Measurements from ENCODE around the gene C3. TPM values are rescaled to one million over a fixed set of nuclear protein-coding genes. Genes with fewer than 3 reads are reported as not detected.

The C3 gene
- total and polyA plus RNA-seq, 2 donors = 38.9 to 1,354 TPM

GRCh38 chr19:6718741-6719539 lies 1.5 kb downstream of the C3 start:
- Histone ChIP-seq H3K36me3 (ENCODE audit: insufficient read depth) (no peaks in the 10 kb centered on the region), H3K4me3 (ENCODE audit: low read depth, low read length) (no peak overlapping the region), H3K27ac (ENCODE audit: low read depth) (no peak overlapping the region), H3K4me1 (ENCODE audit: insufficient read depth) (no peaks in the 10 kb centered on the region)
- WGBS = 78% methylated on average over 21 of the region's 21 CpGs
- DNase-seq (ENCODE audit: extremely low spot score) = no peak

GRCh38 chr19:6718111-6718740 lies 2.2 kb downstream of the C3 start:
- H3K4me1 ChIP-seq (ENCODE audit: insufficient read depth) = no peaks in the 10 kb centered on the region
- WGBS = 70% methylated on average over 23 of the region's 23 CpGs
- no peak overlapping the region for H3K4me3 ChIP-seq (ENCODE audit: low read depth, low read length)
- no peaks in the 10 kb centered on the region for H3K36me3 ChIP-seq (ENCODE audit: insufficient read depth)
- DNase-seq (ENCODE audit: extremely low spot score) = no peak
- H3K27ac ChIP-seq (ENCODE audit: low read depth) = no peak overlapping the region

- no peaks in the 10 kb centered on the region for H3K4me1 ChIP-seq (ENCODE audit: insufficient read depth)
- no peak for DNase-seq (ENCODE audit: extremely low spot score)
- no peak overlapping the region for H3K27ac ChIP-seq (ENCODE audit: low read depth)
- no peaks in the 10 kb centered on the region for H3K36me3 ChIP-seq (ENCODE audit: insufficient read depth)
- H3K4me3 ChIP-seq (ENCODE audit: low read depth, low read length) = no peak overlapping the region
- 80% methylated on average over 4 of the region's 4 CpGs for WGBS
These were observed 2.9 kb downstream of the C3 start for GRCh38 chr19:6717441-6717971.

- H3K4me1 ChIP-seq (ENCODE audit: insufficient read depth) = no peaks in the 10 kb centered on the region
- 70% methylated on average over 10 of the region's 10 CpGs for WGBS
- no peak overlapping the region for H3K27ac ChIP-seq (ENCODE audit: low read depth)
- no peaks in the 10 kb centered on the region for H3K36me3 ChIP-seq (ENCODE audit: insufficient read depth)
- no peak for DNase-seq (ENCODE audit: extremely low spot score)
- H3K4me3 ChIP-seq (ENCODE audit: low read depth, low read length) = no peak overlapping the region
These were observed 3.4 kb downstream of the C3 start for GRCh38 chr19:6717036-6717435.

- H3K36me3 ChIP-seq (ENCODE audit: insufficient read depth) = no peaks in the 10 kb centered on the region
- H3K4me1 ChIP-seq (ENCODE audit: insufficient read depth) = no peaks in the 10 kb centered on the region
- WGBS = 46% methylated on average over 6 of the region's 6 CpGs
- no peak for DNase-seq (ENCODE audit: extremely low spot score)
- H3K4me3 ChIP-seq (ENCODE audit: low read depth, low read length) = no peak overlapping the region
- no peak overlapping the region for H3K27ac ChIP-seq (ENCODE audit: low read depth)
These were observed 3.9 kb downstream of the C3 start for GRCh38 chr19:6716610-6716970.

- no peak overlapping the region for H3K27ac ChIP-seq (ENCODE audit: low read depth)
- 87% methylated on average over 11 of the region's 11 CpGs for WGBS
- H3K4me1 ChIP-seq (ENCODE audit: insufficient read depth) = no peaks in the 10 kb centered on the region
- no peak for DNase-seq (ENCODE audit: extremely low spot score)
- H3K4me3 ChIP-seq (ENCODE audit: low read depth, low read length) = no peak overlapping the region
- H3K36me3 ChIP-seq (ENCODE audit: insufficient read depth) = no peaks in the 10 kb centered on the region
These were observed 5.5 kb downstream of the C3 start for GRCh38 chr19:6714749-6715555.

GRCh38 chr19:6713773-6714692 lies 6.4 kb downstream of the C3 start:
- no peaks in the 10 kb centered on the region for H3K4me1 ChIP-seq (ENCODE audit: insufficient read depth)
- no peak overlapping the region for H3K27ac ChIP-seq (ENCODE audit: low read depth)
- H3K36me3 ChIP-seq (ENCODE audit: insufficient read depth) = no peaks in the 10 kb centered on the region
- DNase-seq (ENCODE audit: extremely low spot score) = no peak
- WGBS = 67% methylated on average over 24 of the region's 24 CpGs
- no peak overlapping the region for H3K4me3 ChIP-seq (ENCODE audit: low read depth, low read length)

GRCh38 chr19:6712692-6713670 lies 7.5 kb downstream of the C3 start:
- no peak overlapping the region for H3K27ac ChIP-seq (ENCODE audit: low read depth)
- no peak for DNase-seq (ENCODE audit: extremely low spot score)
- H3K36me3 ChIP-seq (ENCODE audit: insufficient read depth) = no peaks in the 10 kb centered on the region
- H3K4me1 ChIP-seq (ENCODE audit: insufficient read depth) = no peaks in the 10 kb centered on the region
- WGBS = 90% methylated on average over 20 of the region's 20 CpGs
- no peak overlapping the region for H3K4me3 ChIP-seq (ENCODE audit: low read depth, low read length)

GRCh38 chr19:6712231-6712630 lies 8.2 kb downstream of the C3 start:
- Histone ChIP-seq H3K27ac (ENCODE audit: low read depth) (no peak overlapping the region), H3K36me3 (ENCODE audit: insufficient read depth) (no peaks in the 10 kb centered on the region), H3K4me1 (ENCODE audit: insufficient read depth) (no peaks in the 10 kb centered on the region), H3K4me3 (ENCODE audit: low read depth, low read length) (no peak overlapping the region)
- no peak for DNase-seq (ENCODE audit: extremely low spot score)
- WGBS = 89% methylated on average over 16 of the region's 16 CpGs

GRCh38 chr19:6711605-6712004 lies 8.8 kb downstream of the C3 start:
- WGBS = 72% methylated on average over 10 of the region's 10 CpGs
- DNase-seq (ENCODE audit: extremely low spot score) = no peak
- H3K4me3 ChIP-seq (ENCODE audit: low read depth, low read length) = no peak overlapping the region
- no peaks in the 10 kb centered on the region for H3K4me1 ChIP-seq (ENCODE audit: insufficient read depth)
- no peak overlapping the region for H3K27ac ChIP-seq (ENCODE audit: low read depth)
- no peaks in the 10 kb centered on the region for H3K36me3 ChIP-seq (ENCODE audit: insufficient read depth)

- H3K4me1 ChIP-seq (ENCODE audit: insufficient read depth) = no peaks in the 10 kb centered on the region
- 46% methylated on average over 9 of the region's 9 CpGs for WGBS
- no peak for DNase-seq (ENCODE audit: extremely low spot score)
- no peak overlapping the region for H3K27ac ChIP-seq (ENCODE audit: low read depth)
- no peaks in the 10 kb centered on the region for H3K36me3 ChIP-seq (ENCODE audit: insufficient read depth)
- no peak overlapping the region for H3K4me3 ChIP-seq (ENCODE audit: low read depth, low read length)
These were observed 9.4 kb downstream of the C3 start for GRCh38 chr19:6711078-6711361.

- H3K36me3 ChIP-seq (ENCODE audit: insufficient read depth) = no peaks in the 10 kb centered on the region
- H3K27ac ChIP-seq (ENCODE audit: low read depth) = no peak overlapping the region
- no peak for DNase-seq (ENCODE audit: extremely low spot score)
- WGBS = 26% methylated on average over 30 of the region's 30 CpGs
- H3K4me1 ChIP-seq (ENCODE audit: insufficient read depth) = no peaks in the 10 kb centered on the region
- no peak overlapping the region for H3K4me3 ChIP-seq (ENCODE audit: low read depth, low read length)
These were observed 10.0 kb downstream of the C3 start for GRCh38 chr19:6710273-6711077.

Measured in urinary bladder (tissue), 4 donors.